MCF 10A (cell line): ENCODE results near the gene ARL5A. TPM values are rescaled to one million over a fixed set of nuclear protein-coding genes. Genes with fewer than 3 reads are reported as not detected.

Experiments used
- BruUV-seq: library from RNA; stranded (reverse); fragments of 400-500 nt; replicated peaks from 2 replicates; lab custom pipeline; 2021; lab: Mats Ljungman, UMichigan
- CTCF ChIA-PET: fragments of 300-600 bp; sonication (Branson Sonifier 250); formaldehyde crosslinking; extraction: SDS; loops from one replicate; lab custom pipeline; 2021; ENCODE audit warnings: antibody characterized with exemption, inconsistent platforms; lab: Yijun Ruan, JAX
- POLR2A ChIA-PET: fragments of 300-600, 350-650 bp; sonication (Branson Sonifier 250); formaldehyde crosslinking; extraction: SDS; loops from one replicate; lab custom pipeline; 2020; ENCODE audit warnings: antibody characterized with exemption, inconsistent platforms; lab: Yijun Ruan, JAX
- DNase-seq: peaks from one replicate; pipeline ENCODE4 v3.0.0-alpha.2; 2018; ENCODE audit not compliant: unreplicated experiment
- H3K27ac Mint-ChIP-seq: one replicate; pipeline ENCODE4 v1.8.0; 2022; ENCODE audit warnings: mild to moderate bottlenecking, low read depth, mixed read lengths; ENCODE audit not compliant: unreplicated experiment
- H3K27me3 Mint-ChIP-seq: one replicate; pipeline ENCODE4 v1.8.0; 2022; ENCODE audit warnings: mixed read lengths; ENCODE audit not compliant: insufficient read depth, unreplicated experiment
- H3K36me3 Mint-ChIP-seq: one replicate; pipeline ENCODE4 v1.8.0; 2022; ENCODE audit warnings: mild to moderate bottlenecking, moderate library complexity, mixed read lengths; ENCODE audit not compliant: insufficient read depth, unreplicated experiment
- H3K4me1 Mint-ChIP-seq: one replicate; pipeline ENCODE4 v1.8.0; 2022; ENCODE audit warnings: mixed read lengths; ENCODE audit not compliant: insufficient read depth, unreplicated experiment
- H3K4me3 Mint-ChIP-seq: one replicate; pipeline ENCODE4 v1.8.0; 2022; ENCODE audit warnings: mild to moderate bottlenecking, moderate library complexity, mixed read lengths; ENCODE audit not compliant: unreplicated experiment
- H3K9me3 Mint-ChIP-seq: one replicate; pipeline ENCODE4 v1.8.0; 2022; ENCODE audit warnings: mixed read lengths; ENCODE audit not compliant: unreplicated experiment
- CTCF ChIP-seq: fragments of 200-600 bp; IDR thresholded peaks from one replicate; pipeline ENCODE4 v1.8.0; 2022; ENCODE audit warnings: antibody characterized with exemption, mild to moderate bottlenecking; ENCODE audit not compliant: unreplicated experiment
- intact Hi-C: fragments of 100-400 bp; cut with micrococcal nuclease; formaldehyde crosslinking; loops from 2 replicates; pipeline ENCODE4 v1.14.1; 2022
- total RNA-seq: library from RNA; stranded (reverse); gene quantifications from 2 replicates; pipeline ENCODE4 v1.2.3, GENCODE V29; 2022

ARL5A gene
- total RNA-seq, 1 experiment from 2014 or later, result 34.8 TPM

- CTCF ChIA-PET, result interaction anchor here (0.6 to 0.7 kb wide), 2 partner anchors 243 to 419 kb away, joined by 3 to 4 read pairs; no protein-coding TSS in a partner anchor
- no TSS peak for BruUV-seq
- intact Hi-C loops, result loop anchor here (10.0 kb wide), 1 partner anchor 242 kb away; no protein-coding TSS in a partner anchor
- H3K27me3 Mint-ChIP-seq, result no peaks in the 10 kb centered on the region
- H3K9me3 Mint-ChIP-seq, result no peaks in the 10 kb centered on the region
- H3K4me3 Mint-ChIP-seq, result no peak overlapping the region
- peaks cover 6% of the 10 kb centered on the region for H3K4me1 Mint-ChIP-seq
- TF ChIP-seq CTCF, result no peak
- POLR2A ChIA-PET, result no interaction called here
- H3K27ac Mint-ChIP-seq, result peak overlapping the region; percentile 61
- DNase-seq, result no peak
- H3K36me3 Mint-ChIP-seq, result peaks cover 15% of the 10 kb centered on the region
Observed at GRCh38 chr2:151782378-151783132, 45.7 kb downstream of the ARL5A start.

GRCh38 chr2:151781642-151782041 is 46.6 kb downstream of the ARL5A start:
- Mint-ChIP-seq H3K9me3 (no peaks in the 10 kb centered on the region), H3K27ac (no peak overlapping the region), H3K27me3 (no peaks in the 10 kb centered on the region), H3K4me1 (peaks cover 6% of the 10 kb centered on the region), H3K4me3 (no peak overlapping the region), H3K36me3 (peaks cover 15% of the 10 kb centered on the region)
- no peak for DNase-seq
- TF ChIP-seq CTCF, result no peak
- ChIA-PET CTCF (interaction anchor here (0.7 to 0.9 kb wide), 3 partner anchors 11 to 392 kb away, joined by 3 read pairs; no protein-coding TSS in a partner anchor), POLR2A (no interaction called here)
- intact Hi-C loops, result loop anchor here (10.0 kb wide), 1 partner anchor 243 kb away; no protein-coding TSS in a partner anchor
- no TSS peak for BruUV-seq

- intact Hi-C loops, result loop anchor here (10.0 kb wide), 1 partner anchor 244 kb away; no protein-coding TSS in a partner anchor
- BruUV-seq, result no TSS peak
- TF ChIP-seq CTCF, result no peak
- DNase-seq, result no peak
- ChIA-PET POLR2A (no interaction called here), CTCF (interaction anchor here (0.7 kb wide), 1 partner anchor 393 kb away, joined by 3 read pairs; no protein-coding TSS in a partner anchor)
- Mint-ChIP-seq H3K4me1 (peaks cover 6% of the 10 kb centered on the region), H3K36me3 (peaks cover 9% of the 10 kb centered on the region), H3K27ac (no peak overlapping the region), H3K4me3 (no peak overlapping the region), H3K9me3 (no peaks in the 10 kb centered on the region), H3K27me3 (no peaks in the 10 kb centered on the region)
Observed at GRCh38 chr2:151780938-151781337, 47.3 kb downstream of the ARL5A start.

- Mint-ChIP-seq H3K4me3 (no peak overlapping the region), H3K4me1 (peaks cover 15% of the 10 kb centered on the region), H3K27me3 (no peaks in the 10 kb centered on the region), H3K27ac (no peak overlapping the region), H3K36me3 (peaks cover 12% of the 10 kb centered on the region), H3K9me3 (no peaks in the 10 kb centered on the region)
- TF ChIP-seq CTCF, result no peak
- BruUV-seq, result no TSS peak
- no peak for DNase-seq
- POLR2A ChIA-PET, result no interaction called here
- intact Hi-C loops, result no loop called here
- CTCF ChIA-PET, result interaction anchor here (0.7 kb wide), 1 partner anchor 39 kb away, joined by 4 read pairs; no protein-coding TSS in a partner anchor
Observed at GRCh38 chr2:151777935-151778334, 50.3 kb downstream of the ARL5A start.
